Measurements from ENCODE around the gene FBXL5. TPM values are rescaled to one million over a fixed set of nuclear protein-coding genes. Genes with fewer than 3 reads are reported as not detected.

The FBXL5 gene
- total and polyA plus RNA-seq, 2 donors (not counting 3 experiments of a cell fraction or from before 2014, with no cell fraction given): 42.2 to 60.2 TPM

DNA sequence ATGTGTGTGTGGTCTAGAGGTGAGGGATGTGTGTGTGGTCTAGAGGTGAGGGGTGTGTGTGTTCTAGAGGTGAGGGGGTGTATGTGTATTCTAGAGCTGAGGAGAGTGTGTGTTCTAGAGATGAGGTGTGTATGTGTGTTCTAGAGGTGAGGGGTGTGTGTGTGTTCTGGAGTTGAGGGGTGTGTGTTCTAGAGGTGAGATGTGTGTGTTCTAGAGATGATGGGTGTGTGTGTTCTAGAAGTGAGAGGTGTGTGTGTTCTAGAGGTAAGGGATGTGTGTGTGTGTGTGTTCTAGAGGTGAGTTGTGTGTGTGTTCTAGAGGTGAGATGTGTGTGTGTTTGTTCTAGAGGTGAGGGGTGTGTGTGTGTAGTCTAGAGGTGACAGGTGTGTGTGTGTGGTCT is 49.0 kb upstream of the FBXL5 start:
- no TSS peak for BruUV-seq (replicated peaks)
- Histone ChIP-seq H3K27me3 (ENCODE audit: control insufficient read depth in 2 of 2, insufficient read depth in 2 of 2, low read length in 2 of 2) (no peaks in the 10 kb centered on the region), H3K9me3 (replicated peaks; ENCODE audit: control insufficient read depth, insufficient read depth, low read length) (no peaks in the 10 kb centered on the region), H3K9me1 (replicated peaks; ENCODE audit: control insufficient read depth, extremely low read depth, insufficient read depth, low read length) (no peaks in the 10 kb centered on the region), H3K36me3 (ENCODE audit: control insufficient read depth in 2 of 2, extremely low read depth in 1 of 2, insufficient read depth in 2 of 2, low read length in 2 of 2) (no peaks in the 10 kb centered on the region), H3K4me3 (replicated peaks in 1 of 3; ENCODE audit: insufficient read depth in 1 of 3, low read depth in 1 of 3, low read length in 3 of 3) (no peak overlapping the region), H2AFZ (ENCODE audit: low read depth, low read length) (no peak overlapping the region), H3K4me1 (ENCODE audit: control insufficient read depth, extremely low read depth, insufficient read depth, low read length) (peaks cover 5% of the 10 kb centered on the region), H4K20me1 (replicated peaks; ENCODE audit: control insufficient read depth, extremely low read depth, insufficient read depth, low read length) (no peaks in the 10 kb centered on the region), H3K4me2 (ENCODE audit: insufficient read depth, low read length) (no peak overlapping the region), H3K79me2 (ENCODE audit: control insufficient read depth, insufficient read depth, low read length) (no peaks in the 10 kb centered on the region), H3K9ac (replicated peaks; ENCODE audit: extremely low read depth, insufficient read depth, low read length) (no peak overlapping the region), H3K27ac (ENCODE audit: insufficient read depth, low read depth, low read length) (no peak overlapping the region)
- dilution Hi-C loops (cut with MboI; ENCODE audit: extremely low pct_ligation_motif_present, low sequenced_read_pairs): no loop called here
- peak; percentile 33 for FAIRE-seq
- no peak for DNase-seq (ENCODE audit: low read depth, low spot score)
- ChIA-PET POLR2A (no interaction called here), CTCF (no interaction called here)
- TF ChIP-seq POLR2AphosphoS5 (IDR thresholded peaks at IDR 0.05; ENCODE audit: insufficient read depth, low read depth, low read length): no peak
- TF ChIP-seq JUN (IDR thresholded peaks at IDR 0.05; ENCODE audit: borderline replicate concordance, insufficient read depth, insufficient read length, low read depth): no peak
- TF ChIP-seq, protein P1, sequence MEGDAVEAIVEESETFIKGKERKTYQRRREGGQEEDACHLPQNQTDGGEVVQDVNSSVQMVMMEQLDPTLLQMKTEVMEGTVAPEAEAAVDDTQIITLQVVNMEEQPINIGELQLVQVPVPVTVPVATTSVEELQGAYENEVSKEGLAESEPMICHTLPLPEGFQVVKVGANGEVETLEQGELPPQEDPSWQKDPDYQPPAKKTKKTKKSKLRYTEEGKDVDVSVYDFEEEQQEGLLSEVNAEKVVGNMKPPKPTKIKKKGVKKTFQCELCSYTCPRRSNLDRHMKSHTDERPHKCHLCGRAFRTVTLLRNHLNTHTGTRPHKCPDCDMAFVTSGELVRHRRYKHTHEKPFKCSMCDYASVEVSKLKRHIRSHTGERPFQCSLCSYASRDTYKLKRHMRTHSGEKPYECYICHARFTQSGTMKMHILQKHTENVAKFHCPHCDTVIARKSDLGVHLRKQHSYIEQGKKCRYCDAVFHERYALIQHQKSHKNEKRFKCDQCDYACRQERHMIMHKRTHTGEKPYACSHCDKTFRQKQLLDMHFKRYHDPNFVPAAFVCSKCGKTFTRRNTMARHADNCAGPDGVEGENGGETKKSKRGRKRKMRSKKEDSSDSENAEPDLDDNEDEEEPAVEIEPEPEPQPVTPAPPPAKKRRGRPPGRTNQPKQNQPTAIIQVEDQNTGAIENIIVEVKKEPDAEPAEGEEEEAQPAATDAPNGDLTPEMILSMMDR (IDR thresholded peaks at IDR 0.05; ENCODE audit: extremely low read depth in 1 of 2, insufficient read depth in 1 of 2, low read depth in 1 of 2, low read length in 2 of 2): no peak
- no peak for TF ChIP-seq POLR2A (IDR thresholded peaks at IDR 0.05; ENCODE audit: low read depth, low read length)
- no peak for TF ChIP-seq EZH2 (IDR thresholded peaks at IDR 0.05; ENCODE audit: borderline replicate concordance, low read depth, low read length, severe bottlenecking)
- no peak for TF ChIP-seq GATA2 (IDR thresholded peaks at IDR 0.05; ENCODE audit: insufficient read depth, insufficient read length, low read depth, low read length)
- TF ChIP-seq MYC (IDR thresholded peaks at IDR 0.05; ENCODE audit: low read depth, low read length): no peak
- TF ChIP-seq, protein P2, sequence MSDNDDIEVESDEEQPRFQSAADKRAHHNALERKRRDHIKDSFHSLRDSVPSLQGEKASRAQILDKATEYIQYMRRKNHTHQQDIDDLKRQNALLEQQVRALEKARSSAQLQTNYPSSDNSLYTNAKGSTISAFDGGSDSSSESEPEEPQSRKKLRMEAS (IDR thresholded peaks at IDR 0.05; ENCODE audit: insufficient read depth, insufficient read length): no peak
- TF ChIP-seq FOS (IDR thresholded peaks at IDR 0.05; ENCODE audit: borderline replicate concordance, insufficient read depth, low read length): no peak
- intact Hi-C loops (cut with micrococcal nuclease): no loop called here
